Prostate gland (tissue), 2 donors: ENCODE results near the gene EPC1.

Experiments
- POLR2AphosphoS5 ChIP-seq: sonication (generic); formaldehyde crosslinking; IDR thresholded peaks from one replicate; pipeline ENCODE4 v1.6.1; 2017; ENCODE audit warnings: antibody characterized with exemption
- TF ChIP-seq, protein P1 (sequence below), 4 experiments: fragments of 200-600 bp in 2 of 4; fragments of 450-650 bp in 2 of 4; sonication (generic) in 2 of 4; IDR thresholded peaks; 1 replicate in 3 of 4; 2 replicates in 1 of 4; pipeline ENCODE4 v1.5.1; 2016 to 2019; ENCODE audit warnings: antibody characterized with exemption in 4 of 4, mild to moderate bottlenecking in 2 of 4, moderate library complexity in 2 of 4

DNA sequence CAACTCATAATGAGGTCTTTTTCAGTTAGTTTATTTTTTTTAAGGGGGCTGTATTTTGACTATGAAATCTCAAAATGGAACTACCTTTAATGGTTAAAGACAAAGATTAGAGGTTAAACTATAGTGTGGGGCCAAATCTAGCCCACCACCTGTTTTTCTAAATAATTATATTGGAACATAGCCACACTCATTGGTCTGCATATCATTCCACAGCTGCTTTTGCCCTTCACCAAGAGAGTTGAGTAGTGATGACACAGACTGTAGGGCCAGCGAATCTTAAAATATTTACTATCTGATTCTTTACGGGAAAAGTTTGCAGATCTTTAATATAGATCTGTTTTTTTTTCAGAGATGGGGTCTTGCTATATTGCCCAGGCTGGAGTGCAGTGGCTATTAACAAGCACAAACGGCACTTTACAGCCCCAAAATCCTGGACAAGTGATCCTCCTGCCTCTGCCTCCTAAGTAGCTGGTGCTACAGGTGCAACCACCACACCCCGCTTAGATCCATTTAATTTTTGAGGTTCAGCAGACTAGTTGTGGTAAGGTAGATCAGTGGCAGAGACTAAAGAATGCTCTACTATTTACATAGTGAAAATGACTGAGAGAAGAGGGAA is 25.8 kb downstream of the EPC1 start:
- TF ChIP-seq, protein P1, sequence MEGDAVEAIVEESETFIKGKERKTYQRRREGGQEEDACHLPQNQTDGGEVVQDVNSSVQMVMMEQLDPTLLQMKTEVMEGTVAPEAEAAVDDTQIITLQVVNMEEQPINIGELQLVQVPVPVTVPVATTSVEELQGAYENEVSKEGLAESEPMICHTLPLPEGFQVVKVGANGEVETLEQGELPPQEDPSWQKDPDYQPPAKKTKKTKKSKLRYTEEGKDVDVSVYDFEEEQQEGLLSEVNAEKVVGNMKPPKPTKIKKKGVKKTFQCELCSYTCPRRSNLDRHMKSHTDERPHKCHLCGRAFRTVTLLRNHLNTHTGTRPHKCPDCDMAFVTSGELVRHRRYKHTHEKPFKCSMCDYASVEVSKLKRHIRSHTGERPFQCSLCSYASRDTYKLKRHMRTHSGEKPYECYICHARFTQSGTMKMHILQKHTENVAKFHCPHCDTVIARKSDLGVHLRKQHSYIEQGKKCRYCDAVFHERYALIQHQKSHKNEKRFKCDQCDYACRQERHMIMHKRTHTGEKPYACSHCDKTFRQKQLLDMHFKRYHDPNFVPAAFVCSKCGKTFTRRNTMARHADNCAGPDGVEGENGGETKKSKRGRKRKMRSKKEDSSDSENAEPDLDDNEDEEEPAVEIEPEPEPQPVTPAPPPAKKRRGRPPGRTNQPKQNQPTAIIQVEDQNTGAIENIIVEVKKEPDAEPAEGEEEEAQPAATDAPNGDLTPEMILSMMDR (IDR thresholded peaks at IDR 0.05), result no peak
- TF ChIP-seq POLR2AphosphoS5, result no peak
